Mesodermal cell (in vitro differentiated cells): ENCODE results near the gene ANKH.
"Not testable (repeated sequence)": the region's sequence is repeated elsewhere in the genome, so short reads cannot be mapped to it uniquely, and the experiment has no call there.

Experiments
- H3K27ac ChIP-seq: 2 replicates; pipeline ENCODE4 v1.7.0; 2013; ENCODE audit warnings: mild to moderate bottlenecking, low read depth, low read length, moderate library complexity; ENCODE audit not compliant: severe bottlenecking
- H3K36me3 ChIP-seq: 2 replicates; pipeline ENCODE4 v1.7.1; 2013; ENCODE audit warnings: mild to moderate bottlenecking, low read length, moderate library complexity; ENCODE audit not compliant: control insufficient read depth, insufficient read depth
- H3K4me1 ChIP-seq: one replicate; pipeline ENCODE4 v1.7.1; 2013; ENCODE audit warnings: mild to moderate bottlenecking, low read length; ENCODE audit not compliant: insufficient read depth, control insufficient read depth, poor library complexity, severe bottlenecking
- H3K4me3 ChIP-seq: 2 replicates; pipeline ENCODE4 v1.7.0; 2013; ENCODE audit warnings: low read length, control low read depth, mild to moderate bottlenecking; ENCODE audit not compliant: insufficient read depth, poor library complexity, severe bottlenecking; ENCODE audit errors: extremely low read depth
- H3K9me3 ChIP-seq: 2 replicates; pipeline ENCODE4 v1.7.1; 2013; ENCODE audit warnings: mild to moderate bottlenecking, low read length, moderate library complexity; ENCODE audit not compliant: control insufficient read depth
- WGBS, 2 experiments: methylation state at CpG; one replicate each; pipeline ENCODE4 v1.1.5; 2013; ENCODE audit warnings: missing lambda C conversion rate in 2 of 2; ENCODE audit not compliant: insufficient coverage in 2 of 2; 5-methylcytosine and 5-hydroxymethylcytosine counted together

Gene ANKH

GRCh38 chr5:14855366-14855765 lies 16.2 kb downstream of the ANKH start:
- H3K9me3 ChIP-seq, result no peaks in the 10 kb centered on the region
- H3K27ac ChIP-seq, result no peak overlapping the region
- WGBS, 2 experiments, result no CpG with 5 or more reads among the region's 1 CpG
- H3K36me3 ChIP-seq, result no peaks in the 10 kb centered on the region
- peaks cover 4% of the 10 kb centered on the region for H3K4me1 ChIP-seq
- no peak overlapping the region for H3K4me3 ChIP-seq

DNA sequence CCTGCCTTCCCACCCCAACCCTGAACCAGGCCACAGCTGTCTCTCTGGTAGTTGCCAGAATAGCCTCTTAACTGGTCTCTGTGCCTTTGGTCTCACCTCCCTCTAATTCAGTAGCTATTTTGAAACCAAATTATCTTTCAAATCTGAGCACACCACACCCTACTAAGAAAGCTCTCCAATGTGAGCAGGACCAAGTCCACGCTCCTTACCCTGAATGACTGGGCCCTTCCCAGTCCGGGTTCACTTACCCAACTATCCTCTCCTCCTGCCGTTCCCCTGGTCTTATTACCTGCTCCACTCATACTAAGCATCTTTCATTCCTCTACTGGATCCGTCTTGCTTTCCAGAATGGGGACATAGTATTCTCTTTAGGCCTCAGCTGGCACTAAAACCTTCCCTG lies 16.8 kb downstream of the ANKH start:
- no peaks in the 10 kb centered on the region for H3K9me3 ChIP-seq
- no peak overlapping the region for H3K4me3 ChIP-seq
- no peaks in the 10 kb centered on the region for H3K36me3 ChIP-seq
- 80 to 91% methylated on average over 4 of the region's 4 CpGs for WGBS, 2 experiments
- H3K4me1 ChIP-seq, result peaks cover 4% of the 10 kb centered on the region
- no peak overlapping the region for H3K27ac ChIP-seq

DNA sequence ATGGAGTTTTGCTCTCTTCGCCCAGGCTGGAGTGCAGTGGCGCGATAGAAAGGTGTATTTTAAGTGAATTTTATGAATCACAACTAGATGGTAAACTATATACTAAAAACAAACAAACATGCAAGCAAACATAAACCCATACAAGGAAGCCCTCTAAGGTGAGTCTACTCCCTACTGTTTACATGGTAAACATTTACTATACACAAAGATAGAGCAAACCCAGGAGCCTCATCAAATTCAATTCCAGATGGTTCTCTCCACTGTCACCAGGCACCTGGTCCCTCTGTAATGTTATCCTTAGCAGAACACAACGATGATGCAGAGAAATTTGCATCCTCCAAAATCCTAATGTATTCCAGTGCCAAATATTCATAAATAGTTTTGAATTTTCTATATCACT lies 17.9 kb downstream of the ANKH start:
- no CpG with 5 or more reads among the region's 4 CpGs for WGBS, 2 experiments
- Histone ChIP-seq H3K4me1 (peaks cover 4% of the 10 kb centered on the region), H3K9me3 (no peaks in the 10 kb centered on the region), H3K4me3 (no peak overlapping the region), H3K36me3 (no peaks in the 10 kb centered on the region), H3K27ac (no peak overlapping the region)

GRCh38 chr5:14852779-14853178 lies 18.8 kb downstream of the ANKH start:
- H3K4me1 ChIP-seq, result peaks cover 4% of the 10 kb centered on the region
- no peak overlapping the region for H3K4me3 ChIP-seq
- H3K27ac ChIP-seq, result no peak overlapping the region
- H3K9me3 ChIP-seq, result no peaks in the 10 kb centered on the region
- WGBS, 2 experiments, result 83 to 97% methylated on average over 6 of the region's 6 CpGs
- H3K36me3 ChIP-seq, result no peaks in the 10 kb centered on the region

DNA sequence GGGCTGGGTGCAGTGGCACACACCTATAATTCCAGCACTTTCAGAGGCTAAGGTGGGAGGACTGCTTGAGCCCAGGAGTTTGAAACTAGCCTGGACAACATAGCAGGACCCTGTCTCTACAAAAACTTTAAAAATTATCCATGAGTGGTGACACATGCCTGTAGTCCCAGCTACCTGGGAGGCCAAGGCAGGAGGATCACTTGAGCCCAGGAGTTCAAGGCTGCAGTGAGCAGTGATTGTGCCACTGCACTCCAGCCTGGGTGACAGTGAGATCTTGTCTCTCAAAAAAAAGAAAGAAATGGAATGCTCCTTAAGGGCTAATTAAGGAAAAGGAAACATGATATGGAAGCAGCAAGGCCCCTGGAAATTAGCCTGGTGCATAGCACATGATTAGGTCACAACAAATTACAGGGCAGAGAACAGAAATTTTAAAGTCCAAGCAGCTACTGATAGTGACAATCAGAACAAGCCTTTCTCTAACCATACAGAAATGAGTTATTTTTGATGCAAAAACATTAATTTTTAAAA lies 19.5 kb downstream of the ANKH start:
- H3K36me3 ChIP-seq, result no peaks in the 10 kb centered on the region
- no peak overlapping the region for H3K4me3 ChIP-seq
- no peak overlapping the region for H3K27ac ChIP-seq
- H3K9me3 ChIP-seq, result no peaks in the 10 kb centered on the region
- H3K4me1 ChIP-seq, result peaks cover 4% of the 10 kb centered on the region

DNA sequence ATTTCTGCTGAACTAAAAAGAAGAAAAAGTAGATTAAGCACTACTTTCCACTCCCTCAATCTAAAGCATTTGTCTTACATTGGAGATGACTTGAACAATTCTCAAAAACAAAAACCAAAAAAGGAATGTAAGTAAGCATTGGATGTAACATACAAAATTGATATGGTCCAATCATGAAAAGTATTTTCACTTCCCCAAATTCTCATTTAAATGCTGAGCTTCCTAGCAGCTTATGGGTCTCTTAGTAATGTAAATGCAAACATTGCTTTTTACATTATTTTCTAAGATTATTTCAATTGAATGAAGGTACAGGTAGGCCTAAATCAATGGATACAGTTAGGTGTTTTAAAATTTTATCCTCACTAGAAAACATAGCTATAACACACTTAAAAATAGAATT lies 20.0 kb downstream of the ANKH start:
- H3K4me3 ChIP-seq, result no peak overlapping the region
- H3K36me3 ChIP-seq, result no peaks in the 10 kb centered on the region
- peaks cover 4% of the 10 kb centered on the region for H3K4me1 ChIP-seq
- no peak overlapping the region for H3K27ac ChIP-seq
- H3K9me3 ChIP-seq, result no peaks in the 10 kb centered on the region

GRCh38 chr5:14851050-14851419 lies 20.5 kb downstream of the ANKH start:
- Histone ChIP-seq H3K27ac (no peak overlapping the region), H3K36me3 (no peaks in the 10 kb centered on the region), H3K4me1 (peaks cover 4% of the 10 kb centered on the region), H3K9me3 (no peaks in the 10 kb centered on the region), H3K4me3 (no peak overlapping the region)
- 67 to 83% methylated on average over 2 to 4 of the region's 5 CpGs for whole genome bisulfite sequencing, 2 experiments

DNA sequence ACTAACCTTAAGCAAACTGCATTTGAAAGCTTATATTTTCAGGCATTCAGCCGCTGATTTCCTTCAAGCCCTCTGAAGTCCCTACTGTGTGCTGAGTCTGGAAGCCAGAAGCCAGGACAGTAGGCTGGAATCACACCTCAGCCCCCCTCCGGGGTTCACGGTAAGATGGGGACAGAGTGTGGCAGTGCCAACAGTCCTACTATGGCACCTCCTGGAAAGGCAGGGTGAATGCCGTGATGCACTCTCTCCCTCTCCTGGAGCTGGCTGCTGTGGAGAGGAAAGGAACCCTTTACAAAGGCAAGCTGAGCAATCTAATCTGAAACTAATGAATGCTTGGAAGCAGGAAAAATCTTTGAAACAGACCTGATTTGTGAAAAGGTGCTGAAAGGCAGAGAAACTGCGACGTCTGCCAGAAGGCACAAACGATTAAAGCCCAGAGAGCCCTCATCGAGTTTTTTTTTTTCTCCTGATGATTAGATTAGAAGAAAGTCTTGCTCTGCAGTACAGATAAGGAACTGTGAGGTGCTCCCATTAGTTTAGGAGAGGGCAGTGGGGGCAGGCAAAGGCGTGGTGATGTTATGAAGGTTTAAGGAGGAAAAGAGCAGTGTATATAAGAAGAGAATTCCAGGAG lies 21.0 kb downstream of the ANKH start:
- Histone ChIP-seq H3K9me3 (no peaks in the 10 kb centered on the region), H3K4me1 (peaks cover 4% of the 10 kb centered on the region), H3K27ac (peak overlapping the region; percentile 32), H3K36me3 (no peaks in the 10 kb centered on the region), H3K4me3 (no peak overlapping the region)
- 58 to 66% methylated on average over 8 to 9 of the region's 9 CpGs for WGBS, 2 experiments

GRCh38 chr5:14849516-14850294 lies 21.9 kb downstream of the ANKH start:
- no peaks in the 10 kb centered on the region for H3K36me3 ChIP-seq
- peaks cover 7% of the 10 kb centered on the region for H3K4me1 ChIP-seq
- no peak overlapping the region for H3K4me3 ChIP-seq
- 88 to 91% methylated on average over 6 to 10 of the region's 14 CpGs for WGBS, 2 experiments
- no peak overlapping the region for H3K27ac ChIP-seq
- no peaks in the 10 kb centered on the region for H3K9me3 ChIP-seq

GRCh38 chr5:14848942-14849341 lies 22.6 kb downstream of the ANKH start:
- 50% methylated on average over 2 of the region's 3 CpGs; no CpG with 5 or more reads in 1 of the 2 experiments for WGBS, 2 experiments

GRCh38 chr5:14848385-14848784 lies 23.2 kb downstream of the ANKH start:
- H3K27ac ChIP-seq, result no peak overlapping the region
- no peaks in the 10 kb centered on the region for H3K36me3 ChIP-seq
- H3K4me3 ChIP-seq, result no peak overlapping the region
- H3K9me3 ChIP-seq, result no peaks in the 10 kb centered on the region
- H3K4me1 ChIP-seq, result peaks cover 9% of the 10 kb centered on the region
- WGBS, 2 experiments, result 93 to 98% methylated on average over 20 to 21 of the region's 21 CpGs

More at GRCh38 chr5:14848942-14849341, 22.6 kb downstream of the ANKH start:
- not testable (repeated sequence) for H3K4me3 ChIP-seq, H3K9me3 ChIP-seq, H3K27ac ChIP-seq, H3K36me3 ChIP-seq, H3K4me1 ChIP-seq
